Measurements from ENCODE around the gene TMEM53.

Gene TMEM53

GRCh38 chr1:44631333-44631646 lies 43.0 kb downstream of the TMEM53 start:
- Histone ChIP-seq H4K5ac (ENCODE audit: low read length) (peak overlapping the region; percentile 88), H2BK15ac (replicated peaks; ENCODE audit: low read depth) (no peak overlapping the region), H3K4me3 (ENCODE audit: low read length) (peak overlapping the region; percentile 47), H3K18ac (ENCODE audit: low read length) (peak overlapping the region; percentile 7), H3K36me3 (ENCODE audit: control insufficient read depth, insufficient read depth, low read length) (peaks cover 8% of the 10 kb centered on the region), H3K4me1 (ENCODE audit: control insufficient read depth, low read depth, low read length) (peaks cover 8% of the 10 kb centered on the region), H3K79me2 (ENCODE audit: control insufficient read depth, insufficient read depth, low read length) (peaks cover 9% of the 10 kb centered on the region), H3K56ac (ENCODE audit: low read length) (peak overlapping the region; percentile 94), H2AK5ac (ENCODE audit: low read length) (peak overlapping the region; percentile 71), H3K4me2 (ENCODE audit: low read length) (peak overlapping the region; percentile 70), H4K8ac (ENCODE audit: low read depth, low read length) (peak overlapping the region; percentile 67), H2BK5ac (ENCODE audit: low read length) (peak overlapping the region; percentile 78), H3K9ac (ENCODE audit: low read length) (peak overlapping the region; percentile 89), H3K23ac (ENCODE audit: low read length) (no peak overlapping the region), H3K27ac (ENCODE audit: low read depth, low read length) (peak overlapping the region; percentile 83), H3K4ac (ENCODE audit: low read depth, low read length) (peak overlapping the region; percentile 29), H3K79me1 (ENCODE audit: low read length) (peaks cover 23% of the 10 kb centered on the region), H3K27me3 (ENCODE audit: insufficient read depth, low read length, poor library complexity) (no peaks in the 10 kb centered on the region), H2BK120ac (ENCODE audit: low read depth, low read length) (no peak overlapping the region)
- no CpG with 5 or more reads among the region's 8 CpGs for WGBS (ENCODE audit: extremely low coverage, insufficient coverage, low lambda C conversion rate)
- DNase-seq, result no peak

GRCh38 chr1:44630116-44630515 lies 44.2 kb downstream of the TMEM53 start:
- no CpG with 5 or more reads among the region's 2 CpGs for WGBS (ENCODE audit: extremely low coverage, insufficient coverage, low lambda C conversion rate)
- peaks cover 16% of the 10 kb centered on the region for H3K79me1 ChIP-seq (ENCODE audit: low read length)
- H4K8ac ChIP-seq (ENCODE audit: low read depth, low read length), result no peak overlapping the region
- DNase-seq, result no peak
- no peak overlapping the region for H2BK15ac ChIP-seq (replicated peaks; ENCODE audit: low read depth)
- peaks cover 8% of the 10 kb centered on the region for H3K4me1 ChIP-seq (ENCODE audit: control insufficient read depth, low read depth, low read length)
- no peak overlapping the region for H3K23ac ChIP-seq (ENCODE audit: low read length)
- no peak overlapping the region for H3K4me3 ChIP-seq (ENCODE audit: low read length)
- H3K18ac ChIP-seq (ENCODE audit: low read length), result no peak overlapping the region
- H2BK120ac ChIP-seq (ENCODE audit: low read depth, low read length), result no peak overlapping the region
- H3K79me2 ChIP-seq (ENCODE audit: control insufficient read depth, insufficient read depth, low read length), result peaks cover 9% of the 10 kb centered on the region
- H2AK5ac ChIP-seq (ENCODE audit: low read length), result no peak overlapping the region
- no peak overlapping the region for H3K4ac ChIP-seq (ENCODE audit: low read depth, low read length)
- H3K27ac ChIP-seq (ENCODE audit: low read depth, low read length), result no peak overlapping the region
- no peak overlapping the region for H3K56ac ChIP-seq (ENCODE audit: low read length)
- H3K9ac ChIP-seq (ENCODE audit: low read length), result no peak overlapping the region
- H3K36me3 ChIP-seq (ENCODE audit: control insufficient read depth, insufficient read depth, low read length), result no peaks in the 10 kb centered on the region
- no peak overlapping the region for H3K4me2 ChIP-seq (ENCODE audit: low read length)
- H3K27me3 ChIP-seq (ENCODE audit: insufficient read depth, low read length, poor library complexity), result no peaks in the 10 kb centered on the region
- no peak overlapping the region for H4K5ac ChIP-seq (ENCODE audit: low read length)
- H2BK5ac ChIP-seq (ENCODE audit: low read length), result no peak overlapping the region

DNA sequence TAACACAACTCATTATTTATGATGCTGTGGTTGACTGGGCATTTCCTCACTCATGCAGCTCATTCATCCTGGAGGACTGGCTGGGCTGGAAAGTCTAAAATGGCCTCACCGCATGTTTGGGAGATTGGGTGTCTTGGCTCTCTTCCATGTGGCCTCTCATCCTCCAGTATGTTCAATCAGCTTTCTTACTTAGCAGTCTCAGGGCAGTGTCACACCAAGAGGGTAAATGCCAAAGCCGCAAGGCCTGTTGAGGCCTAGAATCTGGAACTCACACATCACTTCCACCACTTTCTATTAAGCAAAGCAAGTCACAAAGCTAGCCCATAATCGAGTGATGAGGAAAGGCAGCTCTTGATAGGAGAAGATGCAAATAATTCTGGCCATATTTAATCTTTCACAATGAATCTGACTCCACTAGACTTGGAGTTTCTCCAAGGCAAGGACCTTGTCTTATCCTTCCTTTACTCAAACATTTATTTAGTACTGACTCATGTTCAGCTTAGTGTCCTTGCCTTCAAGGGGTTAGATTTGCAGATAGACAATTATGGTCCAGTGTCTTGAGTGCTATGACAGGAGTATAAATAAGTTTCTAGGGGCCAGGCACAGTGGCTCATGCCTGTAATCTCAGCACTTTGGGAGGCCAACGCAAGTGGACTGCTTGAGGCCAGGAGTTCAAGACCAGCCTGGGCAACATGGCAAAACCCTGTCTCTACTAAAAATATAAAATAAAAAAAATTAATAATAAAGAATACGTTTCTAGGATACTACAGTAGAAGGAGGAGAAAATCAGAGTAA lies 45.1 kb downstream of the TMEM53 start:
- H3K4me3 ChIP-seq (ENCODE audit: low read length), result no peak overlapping the region
- no peak overlapping the region for H3K4ac ChIP-seq (ENCODE audit: low read depth, low read length)
- H4K8ac ChIP-seq (ENCODE audit: low read depth, low read length), result no peak overlapping the region
- peaks cover 7% of the 10 kb centered on the region for H3K79me2 ChIP-seq (ENCODE audit: control insufficient read depth, insufficient read depth, low read length)
- no peaks in the 10 kb centered on the region for H3K36me3 ChIP-seq (ENCODE audit: control insufficient read depth, insufficient read depth, low read length)
- no peaks in the 10 kb centered on the region for H3K27me3 ChIP-seq (ENCODE audit: insufficient read depth, low read length, poor library complexity)
- peaks cover 8% of the 10 kb centered on the region for H3K4me1 ChIP-seq (ENCODE audit: control insufficient read depth, low read depth, low read length)
- H3K56ac ChIP-seq (ENCODE audit: low read length), result no peak overlapping the region
- H3K18ac ChIP-seq (ENCODE audit: low read length), result no peak overlapping the region
- no peak overlapping the region for H2BK120ac ChIP-seq (ENCODE audit: low read depth, low read length)
- no peak overlapping the region for H3K23ac ChIP-seq (ENCODE audit: low read length)
- H3K4me2 ChIP-seq (ENCODE audit: low read length), result no peak overlapping the region
- no peak overlapping the region for H2BK5ac ChIP-seq (ENCODE audit: low read length)
- no CpG with 5 or more reads among the region's 5 CpGs for WGBS (ENCODE audit: extremely low coverage, insufficient coverage, low lambda C conversion rate)
- peaks cover 9% of the 10 kb centered on the region for H3K79me1 ChIP-seq (ENCODE audit: low read length)
- no peak overlapping the region for H2BK15ac ChIP-seq (replicated peaks; ENCODE audit: low read depth)
- H3K9ac ChIP-seq (ENCODE audit: low read length), result no peak overlapping the region
- no peak overlapping the region for H3K27ac ChIP-seq (ENCODE audit: low read depth, low read length)
- H4K5ac ChIP-seq (ENCODE audit: low read length), result no peak overlapping the region
- no peak for DNase-seq
- no peak overlapping the region for H2AK5ac ChIP-seq (ENCODE audit: low read length)

- Histone ChIP-seq H2BK15ac (replicated peaks; ENCODE audit: low read depth) (no peak overlapping the region), H3K4me1 (ENCODE audit: control insufficient read depth, low read depth, low read length) (no peaks in the 10 kb centered on the region), H3K27me3 (ENCODE audit: insufficient read depth, low read length, poor library complexity) (no peaks in the 10 kb centered on the region), H3K18ac (ENCODE audit: low read length) (no peak overlapping the region), H3K9ac (ENCODE audit: low read length) (no peak overlapping the region), H3K4me3 (ENCODE audit: low read length) (no peak overlapping the region), H3K27ac (ENCODE audit: low read depth, low read length) (no peak overlapping the region), H3K4ac (ENCODE audit: low read depth, low read length) (no peak overlapping the region), H3K79me1 (ENCODE audit: low read length) (no peaks in the 10 kb centered on the region), H2BK120ac (ENCODE audit: low read depth, low read length) (no peak overlapping the region), H3K4me2 (ENCODE audit: low read length) (no peak overlapping the region), H3K79me2 (ENCODE audit: control insufficient read depth, insufficient read depth, low read length) (no peaks in the 10 kb centered on the region), H2BK5ac (ENCODE audit: low read length) (no peak overlapping the region), H3K23ac (ENCODE audit: low read length) (no peak overlapping the region), H4K5ac (ENCODE audit: low read length) (no peak overlapping the region), H3K56ac (ENCODE audit: low read length) (no peak overlapping the region), H3K36me3 (ENCODE audit: control insufficient read depth, insufficient read depth, low read length) (no peaks in the 10 kb centered on the region), H2AK5ac (ENCODE audit: low read length) (no peak overlapping the region), H4K8ac (ENCODE audit: low read depth, low read length) (no peak overlapping the region)
- no CpG with 5 or more reads among the region's 7 CpGs for WGBS (ENCODE audit: extremely low coverage, insufficient coverage, low lambda C conversion rate)
- no peak for DNase-seq
These were observed 48.9 kb downstream of the TMEM53 start for GRCh38 chr1:44625348-44625747.

DNA sequence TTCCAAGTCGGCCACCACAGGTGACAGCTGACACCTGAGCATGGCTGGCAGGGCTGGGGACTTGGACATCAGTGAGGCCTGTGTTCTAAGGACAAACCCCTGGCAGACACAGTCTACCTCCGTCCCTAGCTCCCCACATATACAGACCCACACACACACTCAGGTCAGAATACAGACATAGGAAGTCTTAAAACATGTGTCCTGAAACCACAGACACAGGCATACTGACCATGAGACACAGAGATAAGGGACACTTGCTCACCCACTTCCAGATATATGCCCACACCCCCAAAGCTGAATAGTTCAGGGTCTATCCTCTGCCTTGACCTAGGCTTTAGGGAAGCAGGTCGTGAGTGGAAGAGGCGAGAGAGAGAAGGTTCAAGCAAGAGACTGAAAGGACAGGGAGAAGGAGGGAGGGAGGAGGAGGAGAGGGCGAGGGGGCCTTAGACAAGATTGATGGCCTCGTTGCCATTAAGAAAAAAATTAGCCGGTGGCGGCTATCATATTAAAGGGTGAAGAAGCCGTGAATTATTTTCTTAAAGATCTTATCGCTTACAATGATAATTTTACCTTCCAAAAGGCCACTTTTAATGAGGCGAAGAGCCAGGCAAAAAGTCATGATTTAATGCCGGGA lies 49.9 kb downstream of the TMEM53 start:
- Histone ChIP-seq H3K79me2 (ENCODE audit: control insufficient read depth, insufficient read depth, low read length) (no peaks in the 10 kb centered on the region), H3K4me2 (ENCODE audit: low read length) (no peak overlapping the region), H3K56ac (ENCODE audit: low read length) (no peak overlapping the region), H3K4me3 (ENCODE audit: low read length) (no peak overlapping the region), H3K27me3 (ENCODE audit: insufficient read depth, low read length, poor library complexity) (no peaks in the 10 kb centered on the region), H4K8ac (ENCODE audit: low read depth, low read length) (no peak overlapping the region), H2BK5ac (ENCODE audit: low read length) (no peak overlapping the region), H3K23ac (ENCODE audit: low read length) (no peak overlapping the region), H2AK5ac (ENCODE audit: low read length) (no peak overlapping the region), H2BK120ac (ENCODE audit: low read depth, low read length) (no peak overlapping the region), H3K27ac (ENCODE audit: low read depth, low read length) (no peak overlapping the region), H3K9ac (ENCODE audit: low read length) (no peak overlapping the region), H3K36me3 (ENCODE audit: control insufficient read depth, insufficient read depth, low read length) (no peaks in the 10 kb centered on the region), H3K4me1 (ENCODE audit: control insufficient read depth, low read depth, low read length) (no peaks in the 10 kb centered on the region), H3K18ac (ENCODE audit: low read length) (no peak overlapping the region), H3K4ac (ENCODE audit: low read depth, low read length) (no peak overlapping the region), H3K79me1 (ENCODE audit: low read length) (no peaks in the 10 kb centered on the region), H4K5ac (ENCODE audit: low read length) (no peak overlapping the region), H2BK15ac (replicated peaks; ENCODE audit: low read depth) (no peak overlapping the region)
- DNase-seq, result no peak
- no CpG with 5 or more reads among the region's 12 CpGs for WGBS (ENCODE audit: extremely low coverage, insufficient coverage, low lambda C conversion rate)
